ENCODE measurements around the gene ZNF426. TPM values are rescaled to one million over a fixed set of nuclear protein-coding genes. Genes with fewer than 3 reads are reported as not detected.

The ZNF426 gene
- total RNA-seq, 1 donor from 2014 or later = 14.1 TPM

DNA sequence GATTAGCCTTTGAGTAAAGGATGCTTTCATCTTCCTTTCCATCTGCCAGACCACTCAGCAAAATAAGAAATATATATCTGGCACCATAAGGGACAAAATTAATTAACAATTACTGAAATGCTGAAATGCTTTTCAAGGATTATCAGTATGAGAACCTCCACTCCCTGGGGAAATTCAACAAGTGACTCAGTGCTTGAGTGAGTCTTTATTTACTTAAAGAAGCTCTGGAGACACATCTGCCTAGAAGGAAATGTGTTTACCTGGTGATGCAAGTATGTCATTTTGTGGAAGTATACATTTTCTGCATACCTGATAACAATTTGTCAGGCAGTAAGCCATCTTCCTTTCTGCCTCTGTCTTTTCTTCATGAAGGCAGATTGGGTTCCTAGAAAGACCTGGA, 63.5 kb downstream of the ZNF426 start:
- Histone ChIP-seq H3K9me3 (replicated peaks) (peaks cover 54% of the 10 kb centered on the region), H3K27me3 (ENCODE audit: low read depth) (no peaks in the 10 kb centered on the region), H3K27ac (replicated peaks) (no peak overlapping the region), H3K36me3 (no peaks in the 10 kb centered on the region), H3K4me3 (no peak overlapping the region), H3K4me1 (no peaks in the 10 kb centered on the region)
- no peak for TF ChIP-seq CTCF (IDR thresholded peaks at IDR 0.05; ENCODE audit: borderline replicate concordance)
- DNase-seq = no peak
- intact Hi-C loops (cut with micrococcal nuclease) = no loop called here

Other genes with a start within 250 kb of the ZNF426 start
- gene ZNF699, start 228.8 kb downstream of the ZNF426 start, total RNA-seq = 3.9 TPM
- 19.1 TPM for gene ZNF559, start 214.5 kb downstream of the ZNF426 start, total RNA-seq
- 3.5 TPM for gene ZNF177, start 175.6 kb downstream of the ZNF426 start, total RNA-seq
- 8.8 TPM for gene ZNF266, start 103.1 kb downstream of the ZNF426 start, total RNA-seq
- 0.16 TPM for gene ZNF560, start 40.0 kb downstream of the ZNF426 start, total RNA-seq
- 18.0 TPM for gene ZNF121, start 45.9 kb upstream of the ZNF426 start, total RNA-seq
- gene ZNF561, start 82.6 kb upstream of the ZNF426 start, total RNA-seq = 17.8 TPM
- 19.5 TPM for gene ZNF562, start 136.5 kb upstream of the ZNF426 start, total RNA-seq
- gene ZNF846, start 230.1 kb upstream of the ZNF426 start, total RNA-seq = 6.9 TPM